K562 (cell line): Measurements from ENCODE around the gene TOM1. TPM values are rescaled to one million over a fixed set of nuclear protein-coding genes. Genes with fewer than 3 reads are reported as not detected.

Experiments
- E2F1 ChIP-seq: sonication (generic); formaldehyde crosslinking; IDR thresholded peaks from 2 replicates; pipeline ENCODE4 v1.8.1; 2023; ENCODE audit warnings: mild to moderate bottlenecking, missing genetic modification reagents, moderate library complexity
- E2F8 ChIP-seq: fragments of 450-650 bp; IDR thresholded peaks from 2 replicates; pipeline ENCODE4 v1.7.1; 2018; ENCODE audit warnings: mild to moderate bottlenecking, low read depth; ENCODE audit not compliant: partially characterized antibody
- ETV1 ChIP-seq: fragments of 450-650 bp; conservative IDR thresholded peaks from 2 replicates; pipeline ENCODE4 v1.6.1; 2016; ENCODE audit warnings: missing genetic modification characterization, control low read depth, low read depth, missing compliant biosample characterization
- FOSL1 ChIP-seq: fragments of 200-800 bp; sonication (Bioruptor generic); conservative IDR thresholded peaks from 2 replicates; pipeline ENCODE4 v1.6.1; 2016; ENCODE audit warnings: missing genetic modification characterization, missing compliant biosample characterization
- HIVEP1 ChIP-seq: fragments of 250-450 bp; sonication (Bioruptor Pico); IDR thresholded peaks from 2 replicates; pipeline ENCODE4 v1.4.0; 2020; ENCODE audit warnings: mild to moderate bottlenecking
- HMG20B ChIP-seq: fragments of 250-450 bp; sonication (Bioruptor Pico); IDR thresholded peaks from 2 replicates; pipeline ENCODE4 v1.5.0; 2021; ENCODE audit warnings: mild to moderate bottlenecking
- KDM4B ChIP-seq, 2 experiments: fragments of 450-650 bp in 1 of 2; sonication (generic) in 1 of 2; IDR thresholded peaks; 2 replicates each; pipeline ENCODE4 v1.6.1; 2016 to 2017; ENCODE audit warnings: borderline replicate concordance in 2 of 2, antibody characterized with exemption in 1 of 2, low read depth in 1 of 2, mild to moderate bottlenecking in 1 of 2
- MEF2D ChIP-seq: conservative IDR thresholded peaks from 2 replicates; pipeline ENCODE4 v1.6.1; 2016; ENCODE audit warnings: low read depth, missing genetic modification characterization, missing compliant biosample characterization
- NCOA2 ChIP-seq, 2 experiments: fragments of 450-650 bp; IDR thresholded peaks; 2 replicates each; pipeline ENCODE4 v1.6.1; 2018; ENCODE audit warnings: mild to moderate bottlenecking in 2 of 2, moderate library complexity in 1 of 2; ENCODE audit not compliant: partially characterized antibody in 2 of 2
- POLR2AphosphoS5 ChIP-seq: IDR thresholded peaks from 2 replicates; pipeline ENCODE4 v1.6.1; 2011; ENCODE audit warnings: mild to moderate bottlenecking, low read depth, low read length, moderate library complexity; ENCODE audit not compliant: control insufficient read depth, insufficient read depth
- RHOXF2B ChIP-seq: fragments of 250-450 bp; sonication (Bioruptor Pico); conservative IDR thresholded peaks from 2 replicates; pipeline ENCODE4 v1.5.1; 2021
- SMARCE1 ChIP-seq: fragments of 450-650 bp; IDR thresholded peaks from 2 replicates; pipeline ENCODE4 v1.7.1; 2016; ENCODE audit warnings: mild to moderate bottlenecking
- SREBF1 ChIP-seq: fragments of 150-350 bp; IDR thresholded peaks from 2 replicates; pipeline ENCODE4 v1.6.1; 2014; ENCODE audit warnings: antibody characterized with exemption, low read depth, low read length, borderline replicate concordance
- TFE3 ChIP-seq: fragments of 450-650 bp; formaldehyde crosslinking; IDR thresholded peaks from 2 replicates; pipeline ENCODE4 v1.4.0; 2020; ENCODE audit warnings: mild to moderate bottlenecking, mixed read lengths
- U2AF2 ChIP-seq: fragments of 200-400 bp; formaldehyde crosslinking; optimal IDR thresholded peaks from 2 replicates; pipeline ENCODE3; 2017; ENCODE audit warnings: low read depth, mild to moderate bottlenecking, low read length
- ZNF41 ChIP-seq: fragments of 250-450 bp; sonication (Bioruptor Pico); conservative IDR thresholded peaks from 2 replicates; pipeline ENCODE4 v1.4.0; 2020; ENCODE audit warnings: mild to moderate bottlenecking
- polyA plus RNA-seq, 8 experiments: library from polyadenylated mRNA; depleted of rRNA in 4 of 8; stranded (reverse) in 5 of 8; unstranded in 3 of 8; fragments of >200 nt; fragmentation: Nextera tagmentation in 2 of 8; fragmentation: Illumina TruSeq in 1 of 8; extraction: Ambion mirVana in 2 of 8; extraction: Trizol in 1 of 8; gene quantifications; 2 replicates each; pipeline versions ENCODE4 v1.2.1 to v1.2.3, GENCODE V29; 2011 to 2014; ENCODE audit warnings: inconsistent platforms in 1 of 8, missing spikeins in 1 of 8
- total RNA-seq, 7 experiments: library from RNA; depleted of rRNA in 6 of 7; stranded (reverse); fragments of >200 nt in 6 of 7; fragmentation: Illumina TruSeq in 2 of 7; extraction: Trizol in 2 of 7; gene quantifications; 2 replicates each; pipeline versions ENCODE4 v1.2.1 to v1.2.3, GENCODE V29; 2011 to 2021; ENCODE audit warnings: low replicate concordance in 1 of 7
- TF ChIP-seq, protein P1 (sequence below): fragments of 250-450 bp; sonication (Bioruptor Pico); IDR thresholded peaks from 2 replicates; pipeline ENCODE4 v1.4.0; 2020; ENCODE audit warnings: mild to moderate bottlenecking, moderate library complexity
- TF ChIP-seq, protein P2 (sequence below): conservative IDR thresholded peaks from 2 replicates; pipeline ENCODE4 v1.6.1; 2011; ENCODE audit warnings: low read depth, mild to moderate bottlenecking, low read length; ENCODE audit not compliant: control insufficient read depth

Gene TOM1
- total and polyA plus RNA-seq, 9 of the 15 experiments (the other 6 are each of a cell fraction or from before 2014, with no cell fraction given): 0.64 to 20.6 (median 12.0) TPM

DNA sequence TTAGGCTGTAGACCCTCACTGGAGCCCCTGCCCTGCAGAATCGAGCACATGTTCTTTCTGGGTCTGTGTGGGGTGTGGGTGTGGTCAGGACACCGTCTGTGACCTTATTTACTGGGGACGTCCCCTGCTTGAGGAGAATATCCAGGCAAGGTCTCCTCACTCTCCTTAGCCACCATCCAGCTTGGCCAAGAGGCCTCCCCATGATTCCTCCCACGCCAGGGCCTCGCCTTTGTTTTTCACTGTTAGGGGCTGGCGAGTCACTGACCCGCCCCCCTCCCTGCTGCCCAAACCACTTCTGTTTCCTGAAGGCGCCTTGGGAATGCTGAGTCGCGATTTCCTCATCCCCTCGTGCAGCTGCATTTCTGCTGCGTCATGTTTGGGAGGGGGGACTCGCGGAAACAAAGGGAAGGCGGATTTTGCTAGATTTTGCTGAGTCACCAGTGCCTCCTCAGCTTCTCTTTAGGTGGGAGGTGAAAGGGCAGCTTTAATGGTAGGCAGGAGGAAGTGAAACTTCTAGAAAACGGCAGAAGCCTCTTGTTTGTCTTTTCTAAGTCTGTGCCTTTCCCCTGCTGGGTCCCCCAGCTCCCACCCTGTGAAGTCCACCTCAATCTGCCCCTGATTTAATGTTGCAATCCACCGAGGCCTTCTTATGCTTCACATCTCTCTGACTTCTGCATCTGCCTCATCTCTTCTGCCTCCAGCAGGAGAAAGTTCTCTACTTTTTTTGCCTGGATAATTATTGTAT, 77.2 kb downstream of the TOM1 start (continued):
- TF ChIP-seq HMG20B (CRISPR knock-in tag) (no peak), RHOXF2B (no peak), ZNF41 (CRISPR knock-in tag) (no peak), E2F8 (peak; percentile 57), POLR2AphosphoS5 (no peak), ETV1 (tag) (peak; percentile 80; the same call in 1 of the 2 replicates), U2AF2 (no peak), SREBF1 (no peak), HIVEP1 (no peak), FOSL1 (tag) (peak; percentile 82), KDM4B (IDR thresholded peaks at IDR 0.05; ENCODE audit: borderline replicate concordance in 2 of 2, low read depth in 1 of 2) (no peak), E2F1 (CRISPR knock-in tag) (no peak), NCOA2 (IDR thresholded peaks at IDR 0.05; ENCODE audit: partially characterized antibody in 2 of 2) (no peak), TFE3 (CRISPR knock-in tag) (no peak), SMARCE1 (peak; percentile 90), MEF2D (tag) (peak; percentile 35)
- TF ChIP-seq, protein P1, sequence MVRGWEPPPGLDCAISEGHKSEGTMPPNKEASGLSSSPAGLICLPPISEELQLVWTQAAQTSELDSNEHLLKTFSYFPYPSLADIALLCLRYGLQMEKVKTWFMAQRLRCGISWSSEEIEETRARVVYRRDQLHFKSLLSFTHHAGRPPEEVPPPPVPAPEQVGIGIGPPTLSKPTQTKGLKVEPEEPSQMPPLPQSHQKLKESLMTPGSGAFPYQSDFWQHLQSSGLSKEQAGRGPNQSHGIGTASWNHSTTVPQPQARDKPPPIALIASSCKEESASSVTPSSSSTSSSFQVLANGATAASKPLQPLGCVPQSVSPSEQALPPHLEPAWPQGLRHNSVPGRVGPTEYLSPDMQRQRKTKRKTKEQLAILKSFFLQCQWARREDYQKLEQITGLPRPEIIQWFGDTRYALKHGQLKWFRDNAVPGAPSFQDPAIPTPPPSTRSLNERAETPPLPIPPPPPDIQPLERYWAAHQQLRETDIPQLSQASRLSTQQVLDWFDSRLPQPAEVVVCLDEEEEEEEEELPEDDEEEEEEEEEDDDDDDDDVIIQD (CRISPR knock-in tag): no peak
- TF ChIP-seq, protein P2, sequence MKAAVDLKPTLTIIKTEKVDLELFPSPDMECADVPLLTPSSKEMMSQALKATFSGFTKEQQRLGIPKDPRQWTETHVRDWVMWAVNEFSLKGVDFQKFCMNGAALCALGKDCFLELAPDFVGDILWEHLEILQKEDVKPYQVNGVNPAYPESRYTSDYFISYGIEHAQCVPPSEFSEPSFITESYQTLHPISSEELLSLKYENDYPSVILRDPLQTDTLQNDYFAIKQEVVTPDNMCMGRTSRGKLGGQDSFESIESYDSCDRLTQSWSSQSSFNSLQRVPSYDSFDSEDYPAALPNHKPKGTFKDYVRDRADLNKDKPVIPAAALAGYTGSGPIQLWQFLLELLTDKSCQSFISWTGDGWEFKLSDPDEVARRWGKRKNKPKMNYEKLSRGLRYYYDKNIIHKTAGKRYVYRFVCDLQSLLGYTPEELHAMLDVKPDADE: no peak; the same call in 1 of the 2 replicates
